WI38 (cell line): ENCODE measurements around the gene E2F4.

Source experiments
- H3K4me3 ChIP-seq: 2 replicates; pipeline ENCODE4 v1.5.1; 2011; ENCODE audit warnings: low read depth, mild to moderate bottlenecking, control low read depth, low read length
- TF ChIP-seq, protein P1 (sequence below): IDR thresholded peaks from 2 replicates; pipeline ENCODE4 v1.5.1; 2012; ENCODE audit warnings: low read depth, mild to moderate bottlenecking, control low read depth, low read length

The E2F4 gene

DNA sequence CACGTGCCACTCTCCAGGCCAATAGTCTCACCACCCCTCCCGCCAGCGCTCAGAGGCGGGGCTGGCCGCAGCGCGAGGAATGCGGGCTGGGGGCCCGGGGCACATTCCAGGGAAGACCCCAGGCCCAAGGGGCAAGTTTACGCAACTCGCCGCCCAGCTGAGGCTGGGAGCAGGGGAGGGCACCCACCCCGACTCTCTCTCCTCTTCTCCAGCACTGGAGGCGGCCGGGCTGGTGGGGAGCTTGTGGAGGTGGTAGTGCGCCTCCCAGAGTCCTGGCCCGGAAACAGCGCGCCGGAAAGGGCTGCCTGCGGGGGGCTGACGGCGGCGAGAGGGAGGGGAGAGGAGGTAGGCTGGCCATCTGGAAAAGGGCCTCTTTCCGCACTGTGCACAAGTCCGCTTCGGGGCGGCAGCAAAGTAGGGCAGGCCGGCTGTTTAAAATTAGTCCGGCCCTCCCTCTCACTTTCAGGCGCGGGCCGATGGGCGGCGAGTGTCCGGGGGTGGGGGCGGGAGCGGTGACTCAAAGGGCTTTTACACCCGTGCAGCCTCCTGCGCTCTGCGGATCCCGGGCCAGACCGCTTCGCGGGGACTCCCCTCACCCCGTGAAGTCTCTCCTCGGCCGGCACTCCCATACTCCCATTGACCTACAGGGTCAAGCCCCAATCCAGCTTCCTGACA is 54.3 kb downstream of the E2F4 start:
- H3K4me3 ChIP-seq, result peak overlapping the region; percentile 72

DNA sequence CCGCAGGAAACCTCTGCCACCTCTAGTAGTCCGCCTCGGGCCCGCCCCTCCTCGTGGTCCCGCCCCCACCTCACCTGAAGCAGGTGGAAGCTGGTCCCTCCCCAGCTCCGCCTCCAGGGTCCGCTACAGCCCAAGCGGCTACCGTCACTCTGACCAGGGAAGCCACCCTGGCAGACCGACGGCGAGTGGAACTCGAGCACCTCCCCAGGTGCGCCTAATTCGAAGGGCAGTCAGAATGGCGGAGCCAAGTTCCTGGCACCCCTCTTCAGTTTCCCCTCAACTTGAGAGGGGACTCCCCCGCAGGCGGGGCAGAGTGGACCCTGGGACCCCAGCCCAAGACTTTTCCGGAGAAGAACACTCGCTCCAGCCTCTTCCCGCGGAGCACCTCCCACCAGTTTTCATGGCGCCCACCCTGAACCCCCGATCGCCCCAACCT is 54.8 kb downstream of the E2F4 start:
- TF ChIP-seq, protein P1, sequence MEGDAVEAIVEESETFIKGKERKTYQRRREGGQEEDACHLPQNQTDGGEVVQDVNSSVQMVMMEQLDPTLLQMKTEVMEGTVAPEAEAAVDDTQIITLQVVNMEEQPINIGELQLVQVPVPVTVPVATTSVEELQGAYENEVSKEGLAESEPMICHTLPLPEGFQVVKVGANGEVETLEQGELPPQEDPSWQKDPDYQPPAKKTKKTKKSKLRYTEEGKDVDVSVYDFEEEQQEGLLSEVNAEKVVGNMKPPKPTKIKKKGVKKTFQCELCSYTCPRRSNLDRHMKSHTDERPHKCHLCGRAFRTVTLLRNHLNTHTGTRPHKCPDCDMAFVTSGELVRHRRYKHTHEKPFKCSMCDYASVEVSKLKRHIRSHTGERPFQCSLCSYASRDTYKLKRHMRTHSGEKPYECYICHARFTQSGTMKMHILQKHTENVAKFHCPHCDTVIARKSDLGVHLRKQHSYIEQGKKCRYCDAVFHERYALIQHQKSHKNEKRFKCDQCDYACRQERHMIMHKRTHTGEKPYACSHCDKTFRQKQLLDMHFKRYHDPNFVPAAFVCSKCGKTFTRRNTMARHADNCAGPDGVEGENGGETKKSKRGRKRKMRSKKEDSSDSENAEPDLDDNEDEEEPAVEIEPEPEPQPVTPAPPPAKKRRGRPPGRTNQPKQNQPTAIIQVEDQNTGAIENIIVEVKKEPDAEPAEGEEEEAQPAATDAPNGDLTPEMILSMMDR, result no peak

More for the DNA sequence above, 54.3 kb downstream of the E2F4 start:
- TF ChIP-seq, protein P1, result peak; percentile 36

DNA sequence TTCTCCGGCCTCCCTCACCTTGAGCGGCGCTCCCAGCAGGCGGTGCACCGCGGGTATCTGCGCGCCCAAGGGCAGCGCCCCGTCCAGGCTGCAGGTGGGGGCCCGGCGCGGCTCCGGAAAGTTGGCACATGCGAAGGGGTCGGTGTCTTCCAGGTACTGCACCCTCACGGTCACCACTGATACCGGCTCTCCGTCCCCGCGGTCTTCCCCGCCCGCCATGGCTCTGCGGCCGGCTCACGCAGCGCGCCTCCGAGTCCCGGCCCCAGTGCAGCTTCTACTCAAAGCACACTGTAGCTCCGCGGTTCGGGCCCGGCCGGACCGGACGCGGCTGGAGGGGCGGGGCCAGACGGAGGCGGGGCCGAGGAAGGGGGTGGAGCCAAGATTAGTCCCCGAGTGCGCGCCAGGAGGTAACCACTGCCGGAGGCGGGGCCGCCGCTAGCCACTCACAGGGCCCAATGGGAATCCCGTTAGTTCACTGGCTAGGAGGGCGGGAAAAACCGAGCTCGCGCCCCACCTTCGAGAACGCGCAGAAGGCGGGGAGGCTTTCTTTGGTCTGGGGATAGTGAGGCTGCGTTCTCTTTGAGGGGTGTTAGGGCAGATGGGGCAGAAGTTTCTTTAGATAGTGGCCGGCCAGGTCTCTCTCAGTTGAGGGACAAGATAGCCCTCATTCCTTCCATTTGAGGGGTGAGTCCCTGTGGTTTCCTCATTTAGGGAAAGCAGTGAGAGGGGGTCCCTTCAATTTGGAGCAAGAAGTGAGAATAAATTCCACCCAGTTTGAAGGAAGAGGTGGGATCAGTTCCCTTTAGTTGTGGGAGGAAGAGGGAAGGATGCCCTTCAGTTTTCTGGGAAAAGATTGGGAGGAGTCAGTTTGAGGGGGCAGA is 55.5 kb downstream of the E2F4 start, which contains the start of gene FHOD1:
Gene FHOD1, minus strand, starts transcription at position 290 of the 881 bp plus-strand sequence. Its CDS starts 71 bp downstream, at position 219.
- TF ChIP-seq, protein P1, result no peak
- peak within 1 kb of the TSS; percentile 72 for H3K4me3 ChIP-seq

More for the DNA sequence above, 54.8 kb downstream of the E2F4 start:
- H3K4me3 ChIP-seq, result peak overlapping the region; percentile 72

DNA sequence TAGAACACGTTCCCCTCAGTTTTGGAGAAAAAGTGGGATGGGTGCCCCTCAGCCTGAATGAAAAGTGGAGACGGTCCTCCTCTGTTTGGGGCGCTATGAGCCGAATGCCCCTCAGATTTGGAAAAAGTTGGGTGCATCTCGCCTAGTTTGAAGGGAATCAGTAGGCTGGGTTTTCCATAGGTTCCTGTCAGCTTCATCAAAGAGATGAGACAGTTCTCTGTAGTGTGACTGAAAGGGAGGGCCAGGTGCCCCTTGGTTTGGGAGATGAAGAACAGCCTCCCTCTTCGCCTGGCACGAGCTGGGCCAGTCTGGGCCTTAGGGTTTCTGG is 56.1 kb downstream of the E2F4 start:
- H3K4me3 ChIP-seq, result peak overlapping the region; percentile 72
- TF ChIP-seq, protein P1, result no peak
